GDM1 (cell line): ENCODE results near the gene TXNRD2.

Experiments used
- DNase-seq: peaks from one replicate; lab custom pipeline; 2025; lab: John Stamatoyannopoulos, UW

TXNRD2 gene

GRCh38 chr22:19875531-19876313 is 65.9 kb downstream of the TXNRD2 start:
- no peak for DNase-seq

DNA sequence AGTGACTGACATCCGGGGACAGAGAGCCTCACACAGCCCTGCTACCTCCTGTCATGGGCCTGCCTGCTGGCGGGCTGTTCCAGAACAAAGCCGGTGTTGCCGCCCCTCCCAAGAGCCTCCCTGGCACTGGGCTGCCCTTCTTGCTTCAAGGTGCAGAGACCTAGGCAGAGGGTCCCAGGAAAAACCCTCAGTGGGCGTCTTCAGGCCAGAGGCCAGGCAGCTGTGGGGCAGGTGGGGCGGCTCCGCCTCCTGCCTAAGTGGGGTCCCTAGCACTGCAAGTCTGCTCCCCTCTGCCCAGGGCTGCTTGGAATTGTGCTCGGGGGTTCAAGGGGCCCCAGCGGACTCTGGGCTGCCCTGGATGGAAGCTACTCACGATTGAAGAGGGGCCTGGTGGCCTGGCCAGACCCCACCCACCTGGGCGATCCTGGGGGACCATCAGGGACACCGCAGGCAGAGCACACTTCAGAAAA is 66.5 kb downstream of the TXNRD2 start:
- no peak for DNase-seq

GRCh38 chr22:19874307-19875060 is 67.1 kb downstream of the TXNRD2 start:
- no peak for DNase-seq

- DNase-seq, result no peak
Observed at GRCh38 chr22:19873960-19874306, 67.7 kb downstream of the TXNRD2 start.

GRCh38 chr22:19873138-19873959 is 68.3 kb downstream of the TXNRD2 start:
- no peak for DNase-seq

- DNase-seq, result no peak
Observed at GRCh38 chr22:19872779-19873137, 68.9 kb downstream of the TXNRD2 start.

DNA sequence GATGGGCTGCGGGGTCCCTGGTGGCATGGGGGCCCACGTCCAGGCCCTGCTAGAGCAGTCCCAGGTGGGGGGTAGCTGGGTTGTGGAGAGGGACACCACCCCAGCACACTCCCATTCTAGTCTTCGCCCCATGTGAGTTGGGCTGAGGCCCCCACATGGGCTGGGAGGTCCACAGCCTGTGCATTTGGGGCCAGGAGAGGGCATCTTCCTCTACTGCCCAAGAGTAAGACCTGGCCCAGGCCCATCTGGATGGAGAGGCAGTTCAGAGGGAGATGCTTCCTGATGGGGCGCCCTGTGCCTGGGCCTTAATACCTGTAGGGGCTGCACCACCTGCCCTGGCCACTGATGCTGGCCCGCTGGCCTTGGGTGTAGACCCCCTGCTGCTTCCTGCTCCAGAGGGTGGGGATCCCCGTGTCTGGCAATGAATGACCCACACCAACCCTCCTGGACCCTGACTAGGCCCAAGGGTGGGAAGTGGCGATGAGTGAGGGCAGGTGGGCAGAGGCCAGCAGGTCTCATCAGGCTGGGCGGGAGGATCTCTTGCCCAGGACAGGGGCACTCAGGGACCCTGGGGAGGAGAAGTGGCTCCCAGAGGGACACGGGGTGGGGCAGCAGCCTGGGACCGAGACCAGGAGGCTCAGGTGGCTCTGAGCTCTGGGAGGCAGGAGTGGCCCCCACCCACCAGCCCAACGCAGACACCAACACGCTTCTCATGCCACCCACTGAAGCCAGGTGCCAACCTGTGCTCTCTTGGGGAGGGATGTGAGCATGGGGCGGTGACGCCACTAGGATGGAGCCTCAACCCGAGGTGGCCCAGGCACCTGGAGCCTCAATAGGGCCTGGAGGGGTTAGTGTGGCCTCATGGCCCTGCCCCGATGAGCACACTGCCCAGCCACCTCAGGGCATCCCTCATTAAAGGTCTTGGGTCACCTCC is 69.5 kb downstream of the TXNRD2 start:
- no peak for DNase-seq

DNA sequence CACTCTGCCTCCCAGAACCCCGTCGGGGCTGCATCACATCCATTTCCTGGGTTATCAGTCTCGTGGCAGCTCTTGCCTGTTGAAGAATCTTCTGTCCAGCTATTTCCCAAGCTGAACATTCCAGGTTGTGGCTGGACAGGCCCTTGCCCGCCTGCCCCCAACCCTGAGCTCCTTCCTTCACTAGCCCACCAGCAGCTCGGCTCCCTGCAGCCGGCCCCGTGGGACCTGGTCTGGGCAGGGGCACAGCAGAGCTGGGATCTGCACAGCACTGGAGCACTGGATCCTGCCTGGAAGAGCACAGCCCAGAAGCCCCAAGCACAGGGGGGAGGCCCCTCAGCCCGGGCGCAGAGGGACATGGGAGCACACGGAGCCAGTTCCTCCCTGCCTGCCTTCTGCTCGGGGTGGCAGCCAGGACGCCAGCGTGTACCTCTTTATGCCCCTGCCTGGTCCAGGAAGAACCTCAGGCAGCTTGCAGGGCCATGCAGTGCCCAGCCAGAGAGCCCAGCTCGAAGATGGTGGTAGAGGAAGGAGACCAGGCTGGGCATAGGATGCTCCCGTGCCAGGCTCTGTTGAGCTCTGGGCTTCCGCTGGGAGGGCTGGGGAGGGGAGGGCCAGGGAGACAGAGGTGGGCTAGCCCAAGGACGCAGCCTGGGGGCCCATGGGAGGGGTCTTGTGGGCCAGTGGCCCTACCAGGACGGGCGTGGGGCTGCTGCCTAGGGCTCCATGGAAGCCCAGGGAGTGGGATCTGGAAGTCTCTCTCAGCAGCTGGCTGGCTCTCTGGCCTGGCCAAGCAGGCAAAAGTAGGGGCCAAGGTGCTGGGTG is 70.4 kb downstream of the TXNRD2 start:
- no peak for DNase-seq

DNA sequence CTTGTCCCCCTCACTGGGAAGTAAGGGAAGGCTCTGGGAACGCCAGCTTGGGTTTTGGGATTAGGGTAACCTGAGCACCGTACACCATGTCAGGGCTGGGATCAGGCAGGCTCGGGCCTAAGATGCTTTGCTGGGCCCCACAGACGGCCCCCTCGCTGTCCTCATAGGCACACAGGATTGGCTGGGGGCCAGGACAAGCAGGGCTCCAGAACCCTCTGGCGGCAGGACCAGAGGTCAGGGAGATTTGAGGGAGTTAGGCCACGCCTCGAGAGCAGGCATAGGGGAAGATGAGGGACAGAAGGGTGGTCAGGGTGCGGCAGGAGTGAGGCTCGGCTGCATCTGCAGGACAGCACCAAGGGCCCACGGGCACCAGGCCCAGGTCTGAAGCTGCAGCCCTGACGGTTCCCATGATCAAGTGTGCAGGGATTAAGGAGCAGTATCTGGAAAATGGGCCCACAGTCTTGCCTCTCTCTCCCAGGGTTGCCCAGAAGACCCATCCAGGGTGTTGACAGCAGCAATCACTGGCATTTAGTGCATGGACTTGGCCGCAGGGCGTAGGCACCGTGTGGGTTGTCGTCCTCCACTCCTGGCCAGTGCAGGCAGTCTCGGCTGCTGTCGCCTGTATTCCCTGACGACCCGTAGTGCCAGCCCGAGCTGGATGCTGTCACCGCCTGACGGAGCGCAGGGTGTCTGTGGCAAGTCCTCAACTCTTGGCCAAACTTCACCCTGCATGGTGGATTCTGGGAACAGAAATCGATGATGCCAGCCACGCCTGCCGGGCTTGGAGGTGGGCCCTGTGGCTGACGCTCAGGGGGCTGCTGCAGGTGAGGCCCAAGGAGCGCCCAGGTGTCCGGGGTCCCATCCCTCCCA is 71.2 kb downstream of the TXNRD2 start:
- DNase-seq, result no peak

GRCh38 chr22:19869497-19870152 is 72.0 kb downstream of the TXNRD2 start:
- no peak for DNase-seq

GRCh38 chr22:19868773-19869471 is 72.7 kb downstream of the TXNRD2 start:
- DNase-seq, result no peak

DNA sequence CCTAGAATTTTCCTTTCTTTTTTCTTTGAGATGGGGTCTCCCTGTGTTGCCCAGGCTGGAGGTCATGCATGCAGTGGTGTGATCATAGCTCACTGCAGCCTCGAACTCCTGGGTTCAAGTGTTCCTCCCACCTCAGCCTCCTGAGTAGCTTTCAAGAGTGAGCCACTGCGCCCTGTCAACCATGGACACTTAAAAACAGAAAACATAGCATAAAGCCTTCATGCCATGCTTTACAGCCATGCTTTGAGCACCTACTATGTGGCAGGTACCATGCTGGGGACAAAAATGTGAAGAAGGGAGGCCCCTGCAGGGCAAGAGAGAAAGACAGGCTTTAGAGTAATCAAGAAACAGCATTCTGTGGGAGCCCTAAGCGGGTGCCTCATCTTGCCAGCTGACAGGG is 73.3 kb downstream of the TXNRD2 start:
- DNase-seq, result no peak

DNA sequence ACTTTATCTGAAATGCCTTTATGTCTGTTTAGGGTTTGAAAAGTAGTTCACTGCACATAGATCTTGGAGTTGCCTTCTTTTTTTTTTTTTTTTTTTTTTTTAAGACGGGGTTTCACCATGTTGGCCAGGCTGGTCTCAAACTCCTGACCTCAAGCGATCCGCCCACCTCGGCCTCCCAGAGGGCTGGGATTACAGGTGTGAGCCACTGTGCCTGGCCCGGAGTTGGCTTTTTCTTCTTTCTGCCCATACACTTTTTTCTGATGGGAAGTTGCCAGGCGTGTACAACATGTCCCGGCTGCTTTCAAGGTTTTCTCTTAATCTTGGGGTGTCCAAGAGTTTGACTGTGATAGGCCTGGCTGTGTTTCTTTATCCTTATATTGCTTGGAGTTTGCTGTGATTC is 74.0 kb downstream of the TXNRD2 start:
- DNase-seq, result no peak

DNA sequence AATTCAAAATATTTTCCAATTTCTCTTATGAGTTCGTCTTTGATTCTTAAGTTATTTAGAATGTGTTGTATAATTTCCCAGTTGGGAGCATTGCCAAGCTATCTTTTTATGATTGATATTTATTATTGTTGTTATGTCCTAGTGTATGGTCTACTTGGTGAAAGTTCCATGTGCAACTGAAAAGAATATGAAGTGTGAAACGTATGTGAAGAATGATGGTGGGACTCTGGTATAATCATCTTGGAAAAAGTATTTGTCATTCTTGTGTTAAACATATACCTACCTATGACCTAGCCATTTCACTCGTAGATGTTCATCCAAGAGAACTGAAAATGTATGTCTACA is 75.0 kb downstream of the TXNRD2 start:
- no peak for DNase-seq

- DNase-seq, result no peak
Observed at GRCh38 chr22:19865141-19865829, 76.3 kb downstream of the TXNRD2 start.

DNA sequence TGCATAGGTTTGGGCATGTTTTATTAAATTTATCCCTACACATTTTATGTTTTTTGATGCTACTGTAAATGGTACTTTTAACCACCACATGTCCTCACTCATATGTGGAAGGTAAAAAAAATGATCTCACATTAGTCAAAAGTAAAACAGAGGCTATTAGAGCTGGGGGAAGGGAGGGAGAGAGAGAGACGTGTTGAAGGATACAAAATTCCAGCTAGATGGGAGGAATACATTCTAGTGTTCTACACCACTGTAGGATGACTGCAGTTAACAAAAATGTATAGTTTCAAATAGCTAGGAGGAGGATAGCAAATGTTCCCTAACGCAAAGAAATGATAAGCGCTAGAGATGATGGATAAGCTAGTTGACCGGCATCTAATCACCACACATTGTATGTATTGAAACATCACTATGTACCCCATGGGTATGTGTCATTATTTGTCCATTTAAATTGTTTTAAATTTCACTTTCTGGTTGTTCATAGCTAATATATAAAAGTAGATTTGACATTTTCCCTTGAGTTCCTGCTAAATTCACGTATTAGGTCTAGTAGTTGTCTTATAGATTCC is 77.0 kb downstream of the TXNRD2 start:
- DNase-seq, result no peak

DNA sequence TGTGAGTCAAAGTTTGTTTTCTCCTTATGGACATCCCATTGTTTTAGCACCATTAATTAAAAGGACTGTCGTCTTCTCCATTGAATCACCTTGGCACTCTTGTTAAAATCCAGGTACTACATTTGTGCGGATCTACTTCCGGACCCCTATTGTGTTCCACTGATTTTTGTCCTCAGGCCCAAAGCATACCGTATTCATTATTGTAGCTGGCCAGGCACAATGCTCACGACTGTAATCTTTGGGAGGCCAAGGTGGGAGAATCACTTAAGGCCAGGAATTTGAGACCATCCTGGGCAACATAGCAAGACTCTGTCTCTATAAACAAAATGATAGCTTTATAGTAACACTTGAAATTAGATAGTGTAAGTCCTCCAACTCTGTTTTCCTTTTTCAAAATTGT is 78.0 kb downstream of the TXNRD2 start:
- no peak for DNase-seq
